A549 (cell line): ENCODE data around the gene SERPINA3. TPM values are rescaled to one million over a fixed set of nuclear protein-coding genes. Genes with fewer than 3 reads are reported as not detected.

Experiments
- ATAC-seq, 2 experiments: fragments of 200-7000 bp in 1 of 2; fragments of >200 bp in 1 of 2; cut with Nextera tagmentation in 1 of 2; cut with Tn5 transposase in 1 of 2; 3 replicates each; pipeline versions ENCODE4 v1.8.0 to v1.9.1; 2018 to 2020; ENCODE audit warnings: mild to moderate bottlenecking in 1 of 2, moderate library complexity in 1 of 2
- CTCF ChIA-PET: fragments of 300-600 bp; sonication (Branson Sonifier 250); formaldehyde crosslinking; extraction: SDS; loops from one replicate; lab custom pipeline; 2021; ENCODE audit warnings: antibody characterized with exemption, inconsistent platforms; lab: Yijun Ruan, JAX
- POLR2A ChIA-PET: fragments of 350-600 bp; formaldehyde crosslinking; extraction: SDS; loops from one replicate; lab custom pipeline; 2021; ENCODE audit warnings: antibody characterized with exemption, inconsistent platforms; lab: Yijun Ruan, JAX
- DNase-seq, 2 experiments: peaks; one replicate each; pipeline versions ENCODE4 v3.0.0 to v3.0.0-alpha.2; 2011 to 2016; ENCODE audit warnings: low read depth in 1 of 2, low spot score in 1 of 2
- FAIRE-seq: peaks from 2 replicates; lab custom pipeline; 2011; peaks lifted over from hg19 to GRCh38; lab: Jason Lieb, UNC
- H3K27ac ChIP-seq, 2 experiments: fragments of >200 bp; sonication (Bioruptor Twin); formaldehyde crosslinking; 3 replicates each; pipeline ENCODE4 v1.5.1; 2016 to 2017
- H3K4me1 ChIP-seq: fragments of >200 bp; sonication (Bioruptor Twin); formaldehyde crosslinking; 3 replicates; pipeline ENCODE4 v1.6.1; 2016
- H3K4me2 ChIP-seq: fragments of >200 bp; sonication (Bioruptor Twin); formaldehyde crosslinking; 3 replicates; pipeline ENCODE4 v1.6.1; 2016
- H3K4me3 ChIP-seq: fragments of >200 bp; sonication (Bioruptor Twin); formaldehyde crosslinking; 3 replicates; pipeline ENCODE4 v1.5.1; 2016
- H3K9me3 ChIP-seq: fragments of >200 bp; sonication (Bioruptor Twin); formaldehyde crosslinking; 3 replicates; pipeline ENCODE4 v1.6.1; 2016
- CTCF ChIP-seq: fragments of >200 bp; sonication (Bioruptor Twin); formaldehyde crosslinking; IDR thresholded peaks from 3 replicates; pipeline ENCODE4 v1.5.1; 2016
- EHF ChIP-seq: fragments of 250-450 bp; sonication (Bioruptor Pico); IDR thresholded peaks from 2 replicates; pipeline ENCODE4 v1.5.0; 2020; ENCODE audit warnings: mild to moderate bottlenecking
- FOSL2 ChIP-seq, 2 experiments: fragments of 450-650 bp in 1 of 2; fragments of >200 bp in 1 of 2; sonication (Bioruptor Twin) in 1 of 2; formaldehyde crosslinking; IDR thresholded peaks; 2 replicates each; pipeline versions ENCODE4 v1.5.0 to v1.6.1; 2016 to 2020; ENCODE audit warnings: mild to moderate bottlenecking in 1 of 2, moderate library complexity in 1 of 2
- HEYL ChIP-seq: fragments of 250-450 bp; sonication (Bioruptor Pico); IDR thresholded peaks from 2 replicates; pipeline ENCODE4 v1.8.0; 2021; ENCODE audit warnings: mild to moderate bottlenecking, moderate library complexity
- HOXB13 ChIP-seq: fragments of 250-450 bp; sonication (Bioruptor Pico); IDR thresholded peaks from 2 replicates; pipeline ENCODE4 v1.5.0; 2020; ENCODE audit warnings: low read depth, mild to moderate bottlenecking, moderate library complexity
- HOXB5 ChIP-seq: fragments of 250-450 bp; sonication (Bioruptor Pico); IDR thresholded peaks from 2 replicates; pipeline ENCODE4 v1.5.0; 2020; ENCODE audit warnings: mild to moderate bottlenecking, moderate library complexity
- MAFK ChIP-seq: fragments of 450-650 bp; IDR thresholded peaks from 2 replicates; pipeline ENCODE4 v1.6.1; 2014; ENCODE audit not compliant: partially characterized antibody
- NFE2L2 ChIP-seq: fragments of 150-350 bp; conservative IDR thresholded peaks from 2 replicates; pipeline ENCODE4 v1.6.1; 2014; ENCODE audit warnings: low read length
- NR3C1 ChIP-seq: fragments of >200 bp; sonication (Bioruptor Twin); formaldehyde crosslinking; IDR thresholded peaks from 3 replicates; pipeline ENCODE4 v1.6.1; 2017
- RARB ChIP-seq: fragments of 250-450 bp; sonication (Bioruptor Pico); IDR thresholded peaks from 2 replicates; pipeline ENCODE4 v1.8.0; 2021; ENCODE audit warnings: mild to moderate bottlenecking, moderate library complexity
- RFX5 ChIP-seq: fragments of 450-650 bp; IDR thresholded peaks from 2 replicates; pipeline ENCODE4 v1.7.1; 2014; ENCODE audit warnings: antibody characterized with exemption, mild to moderate bottlenecking, moderate library complexity
- RNF2 ChIP-seq: fragments of 200-600 bp; sonication (generic); IDR thresholded peaks from 2 replicates; pipeline ENCODE4 v1.6.1; 2016; ENCODE audit warnings: low read depth, mild to moderate bottlenecking, antibody characterized with exemption, moderate library complexity, borderline replicate concordance
- SMC3 ChIP-seq: fragments of >200 bp; sonication (Bioruptor Twin); formaldehyde crosslinking; IDR thresholded peaks from 3 replicates; pipeline ENCODE4 v1.6.1; 2018; ENCODE audit warnings: inconsistent platforms
- ZNF302 ChIP-seq: fragments of 250-450 bp; sonication (Bioruptor Pico); IDR thresholded peaks from 2 replicates; pipeline ENCODE4 v1.9.0; 2021; ENCODE audit warnings: inconsistent platforms, mild to moderate bottlenecking, moderate library complexity
- WGBS: methylation state at CpG from one replicate; pipeline ENCODE4 v1.1.6; 2017; ENCODE audit errors: missing lambda C conversion rate; 5-methylcytosine and 5-hydroxymethylcytosine counted together
- polyA plus RNA-seq, 4 experiments: library from polyadenylated mRNA; depleted of rRNA in 3 of 4; stranded (reverse); fragments of >200 nt; fragmentation: RNase III in 1 of 4; extraction: RNeasy Plus Mini Kit Qiagen cat#74134 plus additional on column Dnase treatment in 1 of 4; gene quantifications; 2 replicates in 3 of 4; 3 replicates in 1 of 4; pipeline ENCODE4 v1.2.3, GENCODE V29; 2011 to 2017
- TF ChIP-seq, protein P1 (sequence below): fragments of >200 bp; sonication (Bioruptor Twin); formaldehyde crosslinking; IDR thresholded peaks from 3 replicates; pipeline ENCODE4 v1.6.1; 2016
- TF ChIP-seq, protein P2 (sequence below): IDR thresholded peaks from 2 replicates; pipeline ENCODE4 v1.6.1; 2012; ENCODE audit warnings: low read depth, borderline replicate concordance
- TF ChIP-seq, protein P3 (sequence below): fragments of >200 bp; sonication (Bioruptor Twin); formaldehyde crosslinking; IDR thresholded peaks from 2 replicates; pipeline ENCODE4 v1.6.1; 2016
- TF ChIP-seq, protein P4 (sequence below): fragments of 250-450 bp; sonication (Bioruptor Pico); IDR thresholded peaks from 2 replicates; pipeline ENCODE4 v1.5.0; 2020; ENCODE audit warnings: low read depth, mild to moderate bottlenecking, moderate library complexity
- TF ChIP-seq, protein P5 (sequence below): IDR thresholded peaks from 2 replicates; pipeline ENCODE4 v1.6.1; 2012

SERPINA3 gene
- polyA plus RNA-seq, 2 of the 4 experiments (the other 2 are of a cell fraction): 3.1 to 9.1 TPM

DNA sequence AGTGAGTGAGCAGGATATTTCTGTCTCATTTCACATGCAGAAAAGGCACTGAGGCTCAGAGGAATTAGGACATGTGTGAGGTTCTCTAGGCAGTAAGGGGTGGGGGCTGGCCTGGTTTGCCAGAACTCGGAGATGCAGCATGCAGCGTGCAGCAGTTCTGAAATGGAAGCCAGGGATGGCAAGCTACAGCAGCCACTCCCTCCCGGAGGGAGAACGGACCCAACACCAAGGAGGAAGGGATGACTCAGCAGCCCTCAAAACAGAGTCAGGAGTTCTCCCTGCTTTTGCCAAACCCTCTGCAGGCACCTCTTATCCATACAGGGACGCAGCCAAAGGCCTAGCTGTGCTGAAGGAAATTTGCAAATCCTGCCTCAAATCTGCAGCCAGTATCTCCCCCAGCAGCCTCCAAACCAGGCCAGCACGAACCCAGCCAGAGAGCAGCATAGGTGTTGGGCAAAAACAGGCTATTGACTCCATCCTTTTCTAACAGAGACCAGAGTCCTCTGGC is 10.3 kb upstream of the SERPINA3 start:
- POLR2A ChIA-PET: interaction anchor here (1.2 kb wide), 1 partner anchor 9 kb away, joined by 8 read pairs; no protein-coding TSS in a partner anchor
- WGBS: 35% methylated on average over 6 of the region's 6 CpGs
- CTCF ChIA-PET: interaction anchor here (1.0 to 1.2 kb wide), 2 partner anchors 9 to 12 kb away, joined by 3 to 7 read pairs; no protein-coding TSS in a partner anchor
- H3K27ac ChIP-seq: peak overlapping the region; percentile 97 to 98
- H3K9me3 ChIP-seq: peaks cover 3% of the 10 kb centered on the region; the same call in 1 of the 3 replicates
- no peak for TF ChIP-seq FOSL2 (IDR thresholded peaks at IDR 0.05)
- peak; percentile 61 for TF ChIP-seq FOSL2 (CRISPR knock-in tag; IDR thresholded peaks at IDR 0.05)
- 0 out of 2 replicates have a peak, but pooled peaks have one; percentile 12 for TF ChIP-seq HOXB5
- TF ChIP-seq NFE2L2: peak; percentile 73
- TF ChIP-seq, protein P1, sequence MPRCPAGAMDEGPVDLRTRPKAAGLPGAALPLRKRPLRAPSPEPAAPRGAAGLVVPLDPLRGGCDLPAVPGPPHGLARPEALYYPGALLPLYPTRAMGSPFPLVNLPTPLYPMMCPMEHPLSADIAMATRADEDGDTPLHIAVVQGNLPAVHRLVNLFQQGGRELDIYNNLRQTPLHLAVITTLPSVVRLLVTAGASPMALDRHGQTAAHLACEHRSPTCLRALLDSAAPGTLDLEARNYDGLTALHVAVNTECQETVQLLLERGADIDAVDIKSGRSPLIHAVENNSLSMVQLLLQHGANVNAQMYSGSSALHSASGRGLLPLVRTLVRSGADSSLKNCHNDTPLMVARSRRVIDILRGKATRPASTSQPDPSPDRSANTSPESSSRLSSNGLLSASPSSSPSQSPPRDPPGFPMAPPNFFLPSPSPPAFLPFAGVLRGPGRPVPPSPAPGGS: no peak
- TF ChIP-seq HEYL: no peak
- TF ChIP-seq RARB (CRISPR knock-in tag): no peak
- TF ChIP-seq, protein P2, sequence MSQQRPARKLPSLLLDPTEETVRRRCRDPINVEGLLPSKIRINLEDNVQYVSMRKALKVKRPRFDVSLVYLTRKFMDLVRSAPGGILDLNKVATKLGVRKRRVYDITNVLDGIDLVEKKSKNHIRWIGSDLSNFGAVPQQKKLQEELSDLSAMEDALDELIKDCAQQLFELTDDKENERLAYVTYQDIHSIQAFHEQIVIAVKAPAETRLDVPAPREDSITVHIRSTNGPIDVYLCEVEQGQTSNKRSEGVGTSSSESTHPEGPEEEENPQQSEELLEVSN: peak; percentile 41; the same call in 1 of the 2 replicates
- TF ChIP-seq HOXB13 (CRISPR knock-in tag): 0 out of 2 replicates have a peak, but pooled peaks have one; percentile 11
- TF ChIP-seq, protein P3, sequence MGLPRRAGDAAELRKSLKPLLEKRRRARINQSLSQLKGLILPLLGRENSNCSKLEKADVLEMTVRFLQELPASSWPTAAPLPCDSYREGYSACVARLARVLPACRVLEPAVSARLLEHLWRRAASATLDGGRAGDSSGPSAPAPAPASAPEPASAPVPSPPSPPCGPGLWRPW: no peak
- TF ChIP-seq ZNF302 (CRISPR knock-in tag): peak; percentile 56; the same call in 1 of the 2 replicates
- peak; percentile 94 for TF ChIP-seq MAFK
- TF ChIP-seq, protein P4, sequence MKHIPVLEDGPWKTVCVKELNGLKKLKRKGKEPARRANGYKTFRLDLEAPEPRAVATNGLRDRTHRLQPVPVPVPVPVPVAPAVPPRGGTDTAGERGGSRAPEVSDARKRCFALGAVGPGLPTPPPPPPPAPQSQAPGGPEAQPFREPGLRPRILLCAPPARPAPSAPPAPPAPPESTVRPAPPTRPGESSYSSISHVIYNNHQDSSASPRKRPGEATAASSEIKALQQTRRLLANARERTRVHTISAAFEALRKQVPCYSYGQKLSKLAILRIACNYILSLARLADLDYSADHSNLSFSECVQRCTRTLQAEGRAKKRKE (CRISPR knock-in tag): peak; percentile 71; the same call in 1 of the 2 replicates
- TF ChIP-seq, protein P5, sequence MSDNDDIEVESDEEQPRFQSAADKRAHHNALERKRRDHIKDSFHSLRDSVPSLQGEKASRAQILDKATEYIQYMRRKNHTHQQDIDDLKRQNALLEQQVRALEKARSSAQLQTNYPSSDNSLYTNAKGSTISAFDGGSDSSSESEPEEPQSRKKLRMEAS: peak; percentile 80
- TF ChIP-seq EHF: peak; percentile 61; the same call in 1 of the 2 replicates
- TF ChIP-seq, all 56 proteins: peak for 10
- DNase-seq: peak; percentile 49 to 75
- peak overlapping the region; percentile 71 for H3K4me2 ChIP-seq
- FAIRE-seq: peak; percentile 56
- H3K4me1 ChIP-seq: peaks cover 79% of the 10 kb centered on the region
- peak; percentile 11 to 12; a peak in 3 of 6 replicates for ATAC-seq
- H3K4me3 ChIP-seq: no peak overlapping the region

GRCh38 chr14:94602722-94603121 is 9.5 kb upstream of the SERPINA3 start:
- Histone ChIP-seq H3K9me3 (peaks cover 3% of the 10 kb centered on the region; the same call in 1 of the 3 replicates), H3K4me2 (no peak overlapping the region; the same call in 2 of the 3 replicates), H3K4me1 (peaks cover 74% of the 10 kb centered on the region), H3K4me3 (no peak overlapping the region), H3K27ac (peak overlapping the region; percentile 97 to 98)
- 98% methylated on average over 5 of the region's 5 CpGs for WGBS
- TF ChIP-seq SMC3 (no peak), NR3C1 (no peak), CTCF (no peak), RFX5 (no peak), RNF2 (no peak)
- TF ChIP-seq, protein P4 (CRISPR knock-in tag): no peak
- CTCF ChIA-PET: interaction anchor here (1.0 kb wide), 1 partner anchor 13 kb away, joined by 3 read pairs; no protein-coding TSS in a partner anchor
- ATAC-seq (no peak), DNase-seq (no peak), FAIRE-seq (no peak)
- POLR2A ChIA-PET: interaction anchor here (1.2 kb wide), 1 partner anchor 8 kb away, joined by 8 read pairs; no protein-coding TSS in a partner anchor
